Left ventricle myocardium inferior (tissue), 1 donor: ENCODE measurements around the gene KCMF1. TPM values are rescaled to one million over a fixed set of nuclear protein-coding genes. Genes with fewer than 3 reads are reported as not detected.

ENCODE experiments used
- DNase-seq: peaks from one replicate; pipeline ENCODE4 v3.0.0-alpha.2; 2020
- H3K27ac ChIP-seq: fragments of 200-600 bp; replicated peaks from 2 replicates; pipeline ENCODE4 v1.8.0; 2021
- H3K27me3 ChIP-seq: fragments of 200-600 bp; 2 replicates; pipeline ENCODE4 v1.8.0; 2021; ENCODE audit warnings: low read depth
- H3K36me3 ChIP-seq: fragments of 200-600 bp; 2 replicates; pipeline ENCODE4 v1.8.0; 2021
- H3K4me1 ChIP-seq: fragments of 200-600 bp; 2 replicates; pipeline ENCODE4 v1.8.0; 2021
- H3K4me3 ChIP-seq: fragments of 200-600 bp; 2 replicates; pipeline ENCODE4 v1.8.0; 2021; ENCODE audit warnings: mild to moderate bottlenecking, moderate library complexity
- H3K9me3 ChIP-seq: fragments of 200-600 bp; replicated peaks from 2 replicates; pipeline ENCODE4 v1.8.0; 2021
- CTCF ChIP-seq: fragments of 200-600 bp; IDR thresholded peaks from 2 replicates; pipeline ENCODE4 v1.8.0; 2021; ENCODE audit warnings: antibody characterized with exemption, mild to moderate bottlenecking, borderline replicate concordance
- intact Hi-C: fragments of 100-400 bp; cut with micrococcal nuclease; formaldehyde crosslinking; loops from one replicate; pipeline ENCODE4 v1.11.0; 2022
- total RNA-seq: library from RNA; stranded (reverse); fragmentation: NEBNext Ultra II Directional; extraction: Animal tissue kit (Norgen Biotek cat#: 25700); gene quantifications from one replicate; pipeline ENCODE4 v1.2.1, GENCODE V29; 2021
- donor health status: DM: no; HTN: yes; CAD: no; lungs with severe emphysema.

The KCMF1 gene
- total RNA-seq, 1 donor from 2014 or later: 90.2 TPM

- intact Hi-C loops: no loop called here
- DNase-seq: no peak
- peaks cover 4% of the 10 kb centered on the region for H3K36me3 ChIP-seq
- no peaks in the 10 kb centered on the region for H3K9me3 ChIP-seq
- peaks cover 58% of the 10 kb centered on the region for H3K4me1 ChIP-seq
- TF ChIP-seq CTCF: no peak
- H3K27me3 ChIP-seq: no peaks in the 10 kb centered on the region
- H3K4me3 ChIP-seq: no peak overlapping the region
- H3K27ac ChIP-seq: no peak overlapping the region
Observed at GRCh38 chr2:85019121-85019520, 48.2 kb downstream of the KCMF1 start.

- peaks cover 4% of the 10 kb centered on the region for H3K36me3 ChIP-seq
- peaks cover 43% of the 10 kb centered on the region for H3K4me1 ChIP-seq
- no peak for TF ChIP-seq CTCF
- intact Hi-C loops: no loop called here
- H3K27me3 ChIP-seq: no peaks in the 10 kb centered on the region
- DNase-seq: no peak
- no peak overlapping the region for H3K4me3 ChIP-seq
- no peak overlapping the region for H3K27ac ChIP-seq
- no peaks in the 10 kb centered on the region for H3K9me3 ChIP-seq
Observed at GRCh38 chr2:85022232-85022631, 51.3 kb downstream of the KCMF1 start.

DNA sequence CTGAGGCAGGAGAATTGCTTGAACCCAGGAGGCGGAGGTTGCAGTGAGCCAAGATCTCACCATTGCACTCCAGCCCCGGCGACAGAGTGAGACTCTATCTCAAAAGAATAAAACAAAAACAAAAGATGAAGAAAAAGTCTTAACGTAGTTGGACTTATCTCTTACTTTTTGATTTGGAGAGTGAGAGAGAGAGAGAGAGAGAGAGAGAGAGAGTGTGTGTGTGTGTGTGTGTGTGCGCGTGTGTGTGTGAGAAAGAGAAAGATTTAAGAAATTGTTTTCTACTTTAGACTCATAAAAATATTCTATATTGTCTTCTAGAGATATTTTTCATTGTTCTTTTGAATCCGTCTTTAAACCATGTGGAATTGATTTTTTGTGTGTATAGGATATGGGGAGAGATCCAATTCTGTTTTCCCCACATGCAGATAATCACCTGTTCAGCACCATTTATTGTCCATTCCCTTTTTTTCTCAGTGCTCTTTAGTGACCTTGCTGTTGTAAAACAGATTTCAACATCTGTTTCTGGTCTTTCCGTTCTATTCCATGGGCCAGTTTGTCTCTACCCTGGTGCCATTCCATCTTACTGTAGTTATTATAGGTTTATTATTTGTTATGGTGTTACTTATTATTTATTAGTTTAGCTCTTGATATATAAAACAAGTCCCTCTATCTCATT, 53.5 kb downstream of the KCMF1 start:
- Histone ChIP-seq H3K9me3 (no peaks in the 10 kb centered on the region), H3K4me1 (peaks cover 25% of the 10 kb centered on the region), H3K27ac (no peak overlapping the region), H3K27me3 (no peaks in the 10 kb centered on the region), H3K4me3 (no peak overlapping the region), H3K36me3 (peaks cover 21% of the 10 kb centered on the region)
- DNase-seq: no peak
- TF ChIP-seq CTCF: no peak
- intact Hi-C loops: no loop called here

GRCh38 chr2:85032621-85033020, 61.7 kb downstream of the KCMF1 start:
- Histone ChIP-seq H3K36me3 (peaks cover 60% of the 10 kb centered on the region), H3K4me3 (no peak overlapping the region), H3K27ac (no peak overlapping the region), H3K9me3 (no peaks in the 10 kb centered on the region), H3K27me3 (no peaks in the 10 kb centered on the region), H3K4me1 (peaks cover 5% of the 10 kb centered on the region)
- no peak for TF ChIP-seq CTCF
- intact Hi-C loops: no loop called here
- DNase-seq: no peak

DNA sequence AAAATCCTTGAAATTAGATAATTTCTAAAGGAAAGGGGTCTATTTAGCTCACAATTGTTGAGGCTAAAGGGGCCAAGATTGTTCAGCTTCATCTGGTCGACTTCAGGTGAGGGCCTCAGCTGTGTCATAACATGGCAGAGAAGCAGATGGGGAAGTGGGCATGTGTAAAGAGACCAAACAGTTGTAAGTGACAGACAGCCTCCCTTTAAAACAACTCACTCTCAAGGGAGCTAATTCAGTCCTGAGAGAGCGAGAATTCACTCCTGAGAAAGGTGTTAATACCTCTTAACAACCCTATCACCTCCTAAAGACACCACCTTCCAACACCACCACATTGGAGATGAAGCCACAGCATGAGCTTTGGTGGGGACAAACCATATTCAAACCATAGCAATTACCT, 62.4 kb downstream of the KCMF1 start:
- Histone ChIP-seq H3K27ac (no peak overlapping the region), H3K4me1 (peaks cover 5% of the 10 kb centered on the region), H3K4me3 (no peak overlapping the region), H3K9me3 (no peaks in the 10 kb centered on the region), H3K27me3 (no peaks in the 10 kb centered on the region), H3K36me3 (peaks cover 59% of the 10 kb centered on the region)
- no peak for DNase-seq
- TF ChIP-seq CTCF: no peak
- intact Hi-C loops: no loop called here

- no peak overlapping the region for H3K4me3 ChIP-seq
- no peak overlapping the region for H3K27ac ChIP-seq
- H3K27me3 ChIP-seq: no peaks in the 10 kb centered on the region
- no peak for TF ChIP-seq CTCF
- intact Hi-C loops: no loop called here
- DNase-seq: no peak
- H3K9me3 ChIP-seq: no peaks in the 10 kb centered on the region
- peaks cover 5% of the 10 kb centered on the region for H3K4me1 ChIP-seq
- H3K36me3 ChIP-seq: peaks cover 51% of the 10 kb centered on the region
Observed at GRCh38 chr2:85034158-85034557, 63.2 kb downstream of the KCMF1 start.
